HG03565 (cell line): ENCODE measurements around the gene IQSEC1.
A peak's percentile ranks its signal among the peaks of the same experiment; 100 is the strongest.

ENCODE experiments used
- ATAC-seq: cut with Tn5 transposase; IDR thresholded peaks from one replicate; pipeline ENCODE4 v1.9.1; 2021; ENCODE audit warnings: mild to moderate bottlenecking, moderate library complexity; ENCODE audit not compliant: unreplicated experiment

The IQSEC1 gene

DNA sequence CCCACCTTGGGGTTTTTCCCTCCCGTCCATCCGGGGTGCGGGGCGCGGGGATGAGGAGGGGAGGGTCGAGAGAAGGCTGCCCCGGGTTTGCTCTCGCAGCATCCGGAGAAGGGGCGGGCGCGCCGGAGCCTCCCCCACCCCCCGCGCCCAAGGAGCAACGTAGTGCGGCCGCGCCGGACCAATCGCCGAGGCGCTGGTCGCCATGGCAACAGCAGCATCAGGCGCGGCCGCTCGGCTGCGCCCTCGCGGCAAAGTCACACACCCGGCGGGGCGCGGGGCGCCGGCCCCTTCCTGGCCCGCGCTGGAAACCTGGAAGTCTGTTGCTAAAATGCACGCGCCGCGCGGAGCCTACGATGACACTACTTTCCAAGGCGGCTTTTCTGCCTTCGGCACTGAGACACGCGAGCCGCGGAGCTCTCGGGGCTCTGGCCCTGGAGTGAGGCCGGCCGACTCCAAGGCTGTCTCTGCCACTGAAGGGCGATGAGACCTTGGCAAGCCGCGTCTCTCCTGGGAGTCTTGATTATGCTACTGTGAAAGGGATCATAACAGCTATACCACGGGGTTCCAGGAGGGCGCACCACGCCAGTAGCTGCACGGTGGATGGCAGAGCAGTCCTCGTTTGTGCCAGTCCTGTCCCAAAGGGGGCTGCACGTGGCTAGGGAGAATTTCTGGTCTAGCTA is at the start of gene IQSEC1:
Gene IQSEC1, minus strand, starts transcription at position 104 of the 680 bp plus-strand sequence. CDS start 415 bp downstream, outside the sequence.
- ATAC-seq: peak; percentile 60

DNA sequence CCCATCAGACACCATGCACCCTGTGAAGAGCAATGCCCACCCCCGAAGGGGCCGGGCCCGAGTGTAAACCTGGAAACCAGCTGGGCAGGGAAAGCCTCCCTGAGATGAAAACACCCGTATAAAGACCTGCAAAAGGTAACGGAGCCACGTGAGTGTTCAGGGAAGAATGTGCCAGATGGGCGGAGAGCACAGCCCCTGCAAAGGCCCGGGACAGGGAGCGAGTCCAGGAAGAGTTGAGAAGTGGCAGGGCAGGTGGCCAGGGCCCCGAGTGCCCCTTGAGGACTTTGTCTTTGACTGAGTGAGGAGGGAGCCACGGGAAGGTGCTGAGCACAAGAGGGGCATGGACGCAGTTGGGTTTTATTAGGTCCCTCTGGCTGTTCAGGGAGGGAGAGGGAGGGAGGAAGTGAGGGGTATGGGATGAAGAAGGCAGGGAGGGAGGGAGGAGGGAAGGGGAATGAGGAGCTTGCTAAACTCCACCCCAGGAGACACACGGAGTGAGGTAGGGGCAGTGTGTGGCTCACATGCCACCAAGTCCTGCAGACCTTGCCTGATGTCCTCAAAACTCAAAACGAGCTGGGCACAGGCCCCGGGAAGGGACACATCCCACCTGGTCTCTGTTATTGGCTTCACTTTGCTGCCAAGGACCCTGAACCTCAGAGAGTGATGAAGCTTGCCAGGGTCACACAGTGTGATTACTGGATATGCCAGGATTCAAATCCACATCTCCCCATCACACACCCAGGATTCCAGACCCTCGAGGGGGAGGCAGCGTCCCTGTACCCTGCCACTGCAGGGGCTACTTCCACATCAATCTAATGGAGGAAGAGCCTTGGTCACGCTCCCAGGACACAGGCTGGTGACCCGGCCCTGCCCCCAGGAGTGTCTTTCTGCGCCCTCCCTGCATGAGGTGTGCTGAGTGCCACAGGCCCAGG is 49.1 kb upstream of the IQSEC1 start:
- ATAC-seq: no peak

DNA sequence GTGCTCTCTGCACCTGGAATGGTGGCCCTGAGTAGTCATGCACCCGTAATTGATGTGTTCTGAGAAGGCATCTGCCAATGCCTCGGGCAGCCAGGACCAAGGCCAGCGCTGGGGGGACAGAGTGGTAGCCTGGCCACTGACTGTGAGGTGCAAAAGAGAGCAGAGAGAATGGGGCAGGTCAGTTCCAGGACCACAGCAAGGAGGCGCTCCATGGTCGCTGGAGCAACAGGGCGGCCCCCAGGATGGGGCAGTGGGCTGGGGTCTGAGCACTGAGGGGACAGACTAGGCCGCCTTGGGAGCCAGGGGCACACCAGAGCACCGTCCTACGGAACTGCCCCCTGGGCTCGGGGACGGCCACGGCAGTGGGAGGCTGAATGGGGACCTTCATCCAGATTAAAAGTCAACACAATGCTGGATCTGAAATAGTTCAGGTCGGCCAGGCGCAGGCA is 48.3 kb upstream of the IQSEC1 start:
- ATAC-seq: no peak

DNA sequence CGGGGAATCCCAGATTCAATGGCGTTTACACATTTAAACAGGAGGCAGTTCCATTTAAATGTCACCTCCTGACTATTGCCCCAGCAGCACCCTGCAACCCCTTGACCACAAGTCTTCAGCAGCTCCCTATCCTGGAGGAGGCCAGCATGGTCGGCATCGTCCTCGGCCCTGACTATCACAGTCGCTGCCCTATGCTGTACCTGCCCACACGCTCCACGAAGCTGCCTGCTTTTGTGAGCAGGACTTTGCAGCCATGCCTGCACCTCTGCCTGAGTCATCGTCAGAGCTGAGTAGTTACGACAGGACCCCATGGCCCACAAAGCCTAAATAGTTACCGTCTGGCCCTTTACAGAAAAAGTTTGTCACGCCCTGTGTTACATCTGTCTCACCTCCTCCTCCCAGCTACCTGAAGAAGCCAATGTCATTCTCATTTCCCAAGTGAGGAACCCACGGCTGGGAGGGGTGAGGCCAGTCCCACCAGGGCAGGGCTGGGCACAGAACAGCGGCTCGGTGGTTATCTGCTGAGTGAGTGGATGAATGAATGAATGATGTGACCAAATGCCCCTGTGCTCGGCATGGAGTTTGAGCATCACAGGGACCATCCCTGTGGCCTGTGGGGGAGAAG is 47.8 kb upstream of the IQSEC1 start:
- no peak for ATAC-seq

DNA sequence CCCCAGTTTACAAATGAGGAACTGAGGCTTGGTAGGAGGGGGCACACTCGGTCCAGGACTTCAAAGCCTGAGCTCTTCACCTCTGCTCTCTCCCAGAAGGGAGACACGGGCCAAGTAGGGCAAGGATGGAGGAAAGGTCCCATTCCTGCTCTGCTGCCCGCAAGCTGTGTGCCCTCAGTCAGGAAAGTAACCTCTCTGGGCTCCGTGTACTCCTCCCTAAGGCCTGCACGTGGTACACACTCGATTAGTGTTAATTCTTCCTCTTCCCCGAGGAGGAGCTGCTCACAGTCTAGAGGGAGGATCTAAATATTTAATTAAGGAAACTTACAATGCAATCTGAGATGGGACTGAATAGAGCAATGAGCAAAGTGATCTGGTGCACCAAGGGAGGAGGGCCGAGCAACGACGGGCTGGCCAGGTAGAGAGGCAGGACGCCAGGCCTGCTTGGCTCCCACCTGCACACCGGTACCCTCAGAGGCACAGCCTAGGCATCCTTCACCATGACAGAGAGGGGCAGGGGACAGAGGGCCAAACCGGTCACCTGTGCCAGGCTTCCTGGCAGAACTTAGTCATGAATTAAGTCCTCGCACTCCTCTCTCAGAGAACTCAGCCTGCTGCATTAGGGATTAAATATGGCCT is 47.2 kb upstream of the IQSEC1 start:
- ATAC-seq: no peak

DNA sequence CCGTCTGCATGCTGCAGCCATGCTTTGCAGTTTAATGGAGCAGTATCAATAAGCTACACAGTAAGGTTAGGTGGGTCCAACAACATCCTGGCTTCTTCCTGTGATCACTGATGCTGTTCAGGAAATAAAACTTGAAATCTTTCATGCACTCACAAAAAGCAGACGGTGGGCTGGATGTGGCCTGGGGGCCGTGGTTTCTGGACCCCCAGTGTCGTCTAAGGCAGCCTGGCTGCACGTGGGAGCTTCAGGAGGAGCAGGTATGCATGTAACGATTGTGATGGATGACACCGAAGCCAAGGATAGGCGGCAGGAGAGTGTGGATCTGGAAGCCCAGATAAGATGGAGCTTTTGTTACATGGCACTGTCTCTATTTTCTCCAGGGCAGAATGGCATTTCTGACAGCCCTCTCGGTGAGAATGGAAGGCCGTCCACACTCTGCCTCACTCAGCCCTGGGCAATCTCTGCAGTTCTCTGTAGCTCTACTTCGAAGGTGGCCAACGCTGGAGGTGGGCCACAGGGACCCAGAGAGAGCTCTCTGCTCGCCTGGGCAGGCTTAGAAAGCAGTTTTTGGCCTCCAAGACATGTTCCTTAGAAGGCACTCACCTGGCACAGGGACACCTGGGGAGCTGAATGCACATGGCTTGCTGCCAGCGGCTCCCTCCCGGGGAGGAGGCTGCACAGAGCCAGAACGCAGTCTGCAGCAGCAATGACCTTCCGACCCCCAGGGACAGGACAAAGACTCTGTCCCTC is 46.4 kb upstream of the IQSEC1 start:
- no peak for ATAC-seq

DNA sequence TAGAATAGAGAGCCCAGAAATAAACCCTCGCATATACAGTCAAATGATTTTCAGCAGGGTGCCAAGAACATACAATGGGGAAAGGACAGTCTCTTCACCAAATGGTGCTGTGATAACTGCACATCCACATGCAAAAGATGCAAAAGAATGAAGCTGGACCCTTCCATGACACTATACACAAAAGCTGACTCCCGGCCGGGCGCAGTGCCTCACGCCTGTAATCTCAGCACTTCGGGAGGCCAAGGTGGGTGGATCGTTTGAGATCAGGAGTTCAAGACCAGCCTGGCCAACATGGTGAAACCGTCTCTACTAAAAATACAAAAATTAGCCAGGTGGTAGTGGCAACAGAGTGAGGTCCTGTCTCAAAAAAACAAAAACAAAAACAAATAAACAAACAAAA is 43.2 kb upstream of the IQSEC1 start:
- ATAC-seq: no peak

DNA sequence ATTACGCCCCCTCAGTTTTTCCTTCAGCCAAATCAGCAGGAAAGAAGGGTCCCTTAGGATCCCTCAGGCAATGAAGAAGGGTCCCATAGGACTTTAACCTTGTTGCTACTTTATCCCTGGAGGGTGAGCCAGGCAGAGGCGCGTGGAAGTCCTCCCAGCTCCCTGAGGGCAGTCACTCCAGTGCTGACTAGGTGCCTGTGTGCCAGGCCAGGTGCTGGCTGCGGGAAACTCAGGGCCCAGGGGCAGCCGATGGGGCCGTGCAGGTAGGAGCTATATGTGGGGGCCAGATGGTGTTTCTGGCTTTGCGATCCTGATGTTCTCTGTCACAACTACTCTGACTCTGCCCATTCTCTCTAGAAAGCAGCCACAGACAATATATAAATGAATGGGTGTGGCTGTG is 42.8 kb upstream of the IQSEC1 start:
- ATAC-seq: no peak

DNA sequence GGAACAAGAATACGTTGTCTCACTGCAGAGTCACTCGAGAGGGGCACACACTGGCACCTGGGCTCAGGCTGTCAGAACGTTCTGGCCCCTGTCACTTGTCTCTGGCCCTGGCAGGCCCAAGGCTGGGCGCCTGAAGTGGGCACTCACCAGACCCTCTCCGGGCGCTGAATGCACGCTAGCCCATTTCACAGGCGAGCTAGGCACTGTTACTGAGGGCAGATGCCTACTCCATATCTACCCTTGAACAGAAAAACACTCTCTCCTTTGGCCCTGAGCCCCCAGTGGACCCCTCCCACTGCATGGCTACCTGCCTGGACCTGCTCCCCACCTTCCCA is 42.3 kb upstream of the IQSEC1 start:
- no peak for ATAC-seq

DNA sequence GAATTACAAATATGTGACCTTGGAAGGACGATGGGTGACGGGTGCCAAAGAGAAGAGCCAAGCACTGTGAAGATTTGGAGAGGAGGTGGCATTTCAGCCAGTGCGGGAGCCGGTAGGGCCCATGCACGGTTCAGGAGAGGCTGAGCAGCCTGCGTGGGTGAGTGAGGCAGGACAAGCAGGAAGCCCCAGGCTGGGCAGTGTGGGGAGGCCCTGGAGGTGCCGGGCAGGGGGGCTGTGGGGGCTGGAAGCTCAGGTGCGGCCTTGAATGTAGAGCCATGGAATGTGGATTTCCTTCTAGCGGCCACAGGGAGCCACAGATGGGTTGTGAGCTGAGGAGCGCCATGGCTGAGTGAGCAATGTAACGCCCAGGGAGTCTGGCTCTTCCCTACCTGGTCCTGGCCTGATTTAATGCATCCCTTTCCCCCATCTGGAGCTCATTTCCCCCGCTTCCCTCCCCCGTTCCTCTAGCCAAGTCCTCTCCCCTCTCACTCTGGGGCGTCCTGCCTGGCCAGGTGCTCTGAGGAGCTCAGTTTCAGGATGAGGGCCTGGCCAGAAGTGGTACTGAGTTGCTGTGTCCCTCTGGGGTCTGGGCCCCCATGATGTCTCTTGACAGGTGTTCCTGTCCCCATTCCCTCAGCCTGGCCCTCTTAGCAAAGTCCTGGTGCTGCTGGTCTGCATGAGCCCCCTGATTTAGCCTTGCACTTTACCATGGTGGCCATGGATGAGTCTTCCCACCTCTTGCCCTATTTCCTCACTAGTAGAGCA is 41.8 kb upstream of the IQSEC1 start:
- no peak for ATAC-seq

DNA sequence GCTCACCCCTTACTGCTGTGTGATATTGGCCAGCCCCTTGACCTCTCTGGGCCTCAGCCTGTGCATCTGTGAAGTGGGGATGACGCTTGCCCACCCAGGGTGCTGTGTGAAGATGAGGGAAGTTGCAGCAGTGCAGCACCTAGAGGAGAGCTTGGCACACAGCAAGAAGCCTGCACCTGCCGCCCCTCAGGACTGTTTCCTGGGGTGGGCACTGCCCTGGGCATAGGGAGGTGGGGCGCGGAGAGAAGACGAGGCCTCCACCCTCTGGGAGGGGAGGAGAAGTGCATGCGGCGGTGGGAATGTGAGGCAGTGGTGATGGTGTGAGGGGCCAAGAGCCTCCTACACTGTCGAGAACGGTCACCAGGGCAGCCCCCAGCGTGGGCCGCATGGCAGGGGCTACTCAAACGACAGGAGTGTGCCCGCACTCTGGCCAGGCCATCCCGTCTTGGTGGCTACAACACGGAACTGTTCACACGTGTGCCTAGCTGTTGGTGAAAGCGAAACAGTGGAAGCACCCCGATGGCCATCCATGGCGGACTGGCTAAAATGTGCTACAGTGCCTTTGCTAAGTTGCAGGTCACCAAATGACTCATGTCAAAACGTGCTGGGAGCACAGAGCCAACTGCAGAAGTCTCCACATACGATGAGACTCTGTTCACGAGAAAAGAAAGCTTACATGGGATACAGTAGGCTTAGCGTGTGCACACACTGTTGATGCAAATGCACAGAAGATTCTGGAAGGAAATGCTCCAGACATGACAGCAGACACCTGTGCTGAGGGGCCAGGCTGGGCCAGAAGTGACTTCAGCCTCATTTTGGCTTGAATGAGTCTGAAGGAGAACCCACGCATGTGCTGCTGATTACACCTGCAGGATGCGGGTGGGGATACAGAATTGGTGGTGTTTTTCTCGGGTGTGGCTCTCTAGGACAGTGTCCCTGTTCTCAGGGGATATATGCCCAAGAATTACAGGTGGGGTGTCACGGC is 40.4 kb upstream of the IQSEC1 start:
- no peak for ATAC-seq

DNA sequence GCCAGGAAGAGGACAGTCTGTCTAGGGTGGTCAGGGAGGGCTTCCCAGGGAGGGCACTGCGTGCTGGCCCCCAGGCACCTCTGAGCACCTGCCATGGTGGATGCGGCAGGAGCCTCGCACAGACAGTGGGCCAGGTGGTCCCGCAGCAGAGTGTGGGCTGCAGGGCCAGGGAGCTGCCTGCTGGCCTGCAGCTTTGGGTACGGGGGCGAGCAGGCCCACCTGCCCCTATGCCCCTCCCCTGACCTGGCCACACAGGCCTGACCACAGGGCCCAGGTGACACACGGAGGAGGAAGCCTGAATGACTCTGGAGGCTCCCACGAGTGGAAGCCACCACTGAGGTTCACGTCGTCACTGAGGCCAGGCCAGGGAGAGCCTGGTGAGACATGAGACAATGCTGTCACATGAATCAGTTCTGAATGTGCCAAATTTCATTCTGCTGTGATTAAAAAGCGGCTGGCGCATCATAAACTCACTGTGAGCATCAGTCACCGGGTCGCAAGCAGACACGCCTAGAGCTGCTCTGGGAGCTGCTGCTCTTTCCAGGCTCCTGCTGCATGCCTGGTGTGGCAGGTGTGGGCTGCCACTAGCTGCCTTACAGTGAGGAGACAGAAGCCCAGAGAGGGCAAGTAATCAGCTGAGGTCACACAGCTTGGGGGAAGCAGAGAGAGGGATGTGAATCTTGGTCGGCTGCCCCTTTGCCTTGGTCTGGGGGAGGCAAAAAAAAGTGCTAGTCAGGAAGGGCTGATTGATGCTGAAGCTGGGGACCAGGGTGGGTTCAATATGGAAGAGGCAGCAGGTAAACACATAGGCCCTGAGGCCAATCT is 39.5 kb upstream of the IQSEC1 start:
- no peak for ATAC-seq

DNA sequence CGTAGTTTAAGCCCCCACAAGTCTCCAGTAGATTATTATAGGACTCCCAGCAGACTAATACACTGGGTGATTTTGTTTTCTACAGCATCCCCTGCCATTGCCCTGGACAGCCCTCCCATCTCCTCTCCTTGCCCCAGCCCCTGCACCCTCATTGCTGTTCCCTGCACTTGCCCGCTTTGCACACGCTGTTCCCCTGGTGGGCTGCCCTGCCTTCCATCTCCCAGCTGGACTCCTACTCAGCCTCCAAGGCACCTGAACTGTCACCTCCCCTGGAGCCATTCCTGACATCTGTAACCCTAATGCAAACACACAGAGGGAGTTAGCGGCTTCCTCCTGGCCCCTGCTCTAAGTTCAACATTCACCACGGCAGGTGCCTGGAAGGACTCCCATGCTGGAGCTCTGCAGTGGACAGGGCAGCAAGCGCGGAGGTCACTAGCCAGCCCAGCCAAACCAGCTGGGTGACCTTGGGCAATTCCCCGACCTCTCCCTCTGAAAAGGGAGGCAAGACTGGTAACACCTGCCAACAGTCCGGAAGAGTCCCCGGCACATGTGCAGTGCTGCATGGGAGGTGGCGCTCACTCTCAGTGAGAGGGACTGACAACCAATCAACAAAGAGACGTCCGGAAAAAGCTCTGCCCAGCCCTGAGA is 38.8 kb upstream of the IQSEC1 start:
- no peak for ATAC-seq

DNA sequence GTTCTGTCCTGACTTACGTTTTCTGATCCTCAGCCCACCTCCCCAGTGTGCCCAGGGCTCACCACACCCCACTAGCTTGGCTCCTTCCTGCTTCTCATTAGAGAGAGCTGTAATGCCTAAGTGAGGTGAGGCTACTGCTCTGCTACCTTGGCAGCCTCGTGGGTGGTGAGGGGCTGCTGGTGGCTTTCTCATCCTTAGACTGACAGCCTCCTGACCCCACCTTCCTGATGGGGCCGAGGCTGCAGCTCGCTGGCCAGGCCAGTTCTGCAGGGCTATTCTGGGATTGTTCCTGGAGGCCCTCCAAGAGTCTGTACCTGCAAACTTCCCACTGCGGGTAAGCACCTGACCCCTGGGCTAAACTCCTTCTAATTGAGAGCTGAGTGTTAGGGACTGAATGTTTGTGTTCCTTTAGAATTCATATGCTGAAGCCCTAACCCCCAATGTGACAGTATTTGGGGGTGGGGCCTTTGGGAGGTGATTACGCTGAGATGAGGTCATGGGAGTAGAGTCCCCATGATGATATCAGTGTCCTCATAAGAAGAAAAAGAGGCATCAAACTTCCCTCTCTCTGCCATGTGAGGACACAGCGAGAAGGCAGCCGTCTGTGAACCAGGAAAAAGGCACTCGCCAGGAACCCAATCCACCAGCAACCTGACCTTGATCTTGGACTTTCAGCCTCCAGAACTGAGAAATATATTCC is 38.1 kb upstream of the IQSEC1 start:
- ATAC-seq: no peak

DNA sequence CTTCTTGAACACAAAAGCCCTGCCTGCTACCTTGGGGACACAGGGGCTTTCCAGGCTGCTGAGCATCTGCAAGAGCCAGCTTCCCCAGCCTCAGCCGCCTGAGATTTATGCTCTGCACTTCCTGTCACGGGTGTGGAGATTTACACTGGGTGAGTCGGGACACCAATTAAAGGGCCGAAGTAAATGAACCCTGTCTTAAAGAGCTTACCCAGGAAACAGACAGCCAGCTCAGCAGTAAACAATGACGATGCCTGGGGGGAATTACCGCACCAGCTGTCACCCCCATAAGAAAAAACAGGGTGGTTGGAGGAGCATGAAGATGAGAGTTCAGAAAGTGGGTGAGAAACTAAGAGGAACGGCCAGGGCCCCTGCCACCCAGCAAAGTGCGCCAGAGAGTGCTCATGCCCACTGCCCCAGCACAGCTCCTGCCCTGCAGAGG is 37.5 kb upstream of the IQSEC1 start:
- ATAC-seq: peak; percentile 63

DNA sequence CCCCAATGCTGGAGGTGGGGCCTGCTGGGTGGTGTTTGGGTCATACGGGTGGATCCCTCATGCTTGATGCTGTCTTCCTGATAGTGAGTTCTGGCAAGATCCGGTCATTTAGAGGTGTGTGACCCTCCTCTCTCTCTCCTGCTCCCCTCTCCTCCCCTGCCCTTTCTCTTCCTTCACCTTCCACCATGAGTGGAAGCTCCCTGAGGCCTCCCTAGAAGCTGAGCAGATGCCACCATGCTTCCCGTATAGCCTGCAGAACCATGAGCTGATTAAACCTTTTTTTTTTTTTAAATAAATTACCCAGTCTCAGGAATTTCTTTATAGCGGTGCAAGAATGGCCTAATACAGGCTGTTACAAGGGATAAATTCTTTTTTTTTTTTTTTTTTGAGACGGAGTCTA is 36.3 kb upstream of the IQSEC1 start:
- no peak for ATAC-seq

DNA sequence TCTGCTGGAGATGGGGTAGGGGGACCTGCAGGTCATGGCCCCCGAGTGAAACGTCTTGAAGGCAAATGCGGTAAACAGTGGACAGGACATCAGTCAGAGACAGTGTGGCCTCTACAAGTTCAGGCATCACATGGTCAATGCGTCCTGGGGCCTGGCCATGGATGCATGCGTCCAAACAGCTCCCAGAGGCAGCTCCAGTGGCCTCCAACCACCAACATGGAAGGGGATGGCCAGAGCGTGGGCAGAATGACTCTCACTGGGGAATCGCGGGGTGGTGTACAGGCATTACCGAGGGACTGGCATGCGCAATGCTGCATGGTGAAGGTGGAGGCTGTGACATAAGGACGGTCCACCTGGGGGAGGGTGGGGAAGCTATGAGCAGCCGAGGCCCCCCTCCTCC is 35.6 kb upstream of the IQSEC1 start:
- ATAC-seq: no peak
